Measurements from ENCODE around the gene RGS3.
A peak's percentile ranks its signal among the peaks of the same experiment; 100 is the strongest.
"Not testable (repeated sequence)": the region's sequence is repeated elsewhere in the genome, so short reads cannot be mapped to it uniquely, and the experiment has no call there.

Gene RGS3

DNA sequence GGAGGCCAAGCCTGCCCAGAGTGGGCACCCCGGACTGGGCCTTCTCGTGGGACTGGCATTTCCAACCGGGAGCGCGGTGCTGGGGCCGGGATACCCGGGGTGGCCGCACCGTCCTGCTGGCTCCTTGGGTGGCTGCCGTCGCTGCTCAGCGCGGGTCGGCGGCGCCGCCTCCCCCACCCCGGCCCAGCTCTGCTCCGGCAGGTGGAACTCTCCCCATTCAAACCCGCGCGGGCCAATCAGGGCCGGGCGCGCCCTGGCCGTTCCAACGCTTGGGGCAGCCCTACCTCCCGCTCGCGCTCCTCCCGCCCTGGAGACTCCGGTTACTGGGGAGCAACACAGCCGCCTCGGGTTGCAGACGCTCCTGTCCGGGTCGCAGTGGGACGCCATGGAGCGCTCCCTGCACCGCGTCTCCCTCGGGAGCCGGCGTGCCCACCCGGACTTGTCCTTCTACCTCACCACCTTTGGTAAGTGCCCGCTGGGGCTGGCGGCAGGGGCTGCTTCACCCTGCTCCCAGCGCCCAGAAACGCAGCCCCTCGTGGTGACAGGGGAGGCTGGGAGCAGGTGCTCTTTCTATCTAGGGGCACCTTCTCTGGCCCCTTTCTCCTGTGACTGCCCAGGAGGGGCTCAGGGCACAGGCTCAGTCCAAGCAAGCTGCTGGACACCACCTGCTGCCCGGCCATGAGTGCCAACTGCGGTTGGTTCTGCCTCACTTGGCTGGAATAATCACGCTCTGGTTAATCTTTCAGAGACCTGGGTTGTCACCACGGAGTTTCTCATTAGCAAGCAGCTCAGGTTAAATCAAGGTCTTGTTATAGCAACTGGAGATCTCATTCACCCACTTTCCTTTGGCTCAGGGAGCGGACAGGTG is at the start of gene RGS3:
Gene RGS3, plus strand, starts transcription at position 310 of the 868 bp plus-strand sequence. Its CDS starts 76 bp downstream, at position 386.
- DNase-seq: no peak

DNA sequence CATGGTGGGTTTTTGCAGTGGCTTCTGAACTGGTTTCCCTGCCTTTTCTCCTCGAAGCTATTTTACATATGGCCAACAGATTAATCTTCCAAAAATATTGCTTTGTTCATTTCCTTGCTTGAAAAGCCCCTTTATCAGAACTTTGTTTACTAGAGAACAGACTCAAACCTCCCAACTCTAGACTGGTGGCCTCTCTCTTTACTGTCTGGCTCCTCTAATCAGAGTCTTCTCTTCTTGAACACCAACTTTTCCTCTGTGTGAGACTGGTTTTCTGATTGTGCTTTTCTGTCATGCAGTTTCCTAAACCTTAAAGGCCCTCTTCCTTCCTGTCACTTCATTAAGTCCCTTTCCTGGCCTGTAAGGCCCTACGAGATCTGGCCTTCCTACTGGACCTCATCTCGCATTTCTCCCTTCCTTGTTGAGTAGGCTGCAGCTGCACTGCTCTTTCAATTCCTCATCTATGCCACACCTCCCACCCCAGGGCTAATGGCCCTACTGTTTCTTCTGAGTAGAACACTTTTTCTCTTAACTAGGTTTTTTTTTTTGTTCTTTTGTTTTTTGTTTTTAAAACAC is 47.3 kb upstream of the RGS3 start:
- DNase-seq: no peak

DNA sequence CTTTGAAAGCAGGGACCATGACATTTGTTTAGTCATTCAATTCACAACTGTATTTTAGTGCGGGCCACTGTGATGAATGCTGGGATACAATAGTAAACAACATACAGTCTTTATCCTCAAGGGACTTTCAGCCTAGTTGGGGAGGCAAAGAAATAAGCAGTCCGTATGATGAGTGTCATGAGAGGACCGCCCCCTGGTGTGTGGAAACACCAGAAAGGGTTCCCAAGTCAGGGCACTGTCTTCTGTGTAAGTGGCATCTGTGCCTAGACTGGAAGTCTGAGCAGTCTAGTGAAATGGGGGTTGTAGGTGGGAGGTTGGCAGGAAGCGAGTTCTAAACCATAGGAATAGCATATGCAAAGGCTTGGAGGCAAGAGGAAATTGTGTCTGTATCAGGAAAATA is 46.2 kb upstream of the RGS3 start:
- no peak for DNase-seq

DNA sequence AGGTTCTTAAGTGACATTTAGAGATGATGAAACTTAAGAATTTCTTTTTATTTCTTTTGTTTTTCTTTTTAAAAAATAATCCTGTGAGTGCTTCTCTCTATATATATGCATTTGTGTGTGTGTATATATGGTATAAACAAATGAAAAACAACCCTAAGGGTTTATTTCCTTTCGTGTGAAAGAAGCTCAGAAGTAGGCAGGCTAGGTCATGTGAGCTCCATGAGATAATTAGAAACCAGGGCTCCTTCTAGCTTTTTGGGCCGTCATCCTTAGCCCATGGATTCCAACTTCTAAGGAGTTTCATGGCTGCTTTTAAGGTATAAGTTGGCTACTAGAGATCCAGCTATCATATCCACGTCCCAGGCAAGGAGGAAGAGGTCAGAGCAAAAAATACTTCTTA is 41.8 kb upstream of the RGS3 start:
- no peak for DNase-seq

DNA sequence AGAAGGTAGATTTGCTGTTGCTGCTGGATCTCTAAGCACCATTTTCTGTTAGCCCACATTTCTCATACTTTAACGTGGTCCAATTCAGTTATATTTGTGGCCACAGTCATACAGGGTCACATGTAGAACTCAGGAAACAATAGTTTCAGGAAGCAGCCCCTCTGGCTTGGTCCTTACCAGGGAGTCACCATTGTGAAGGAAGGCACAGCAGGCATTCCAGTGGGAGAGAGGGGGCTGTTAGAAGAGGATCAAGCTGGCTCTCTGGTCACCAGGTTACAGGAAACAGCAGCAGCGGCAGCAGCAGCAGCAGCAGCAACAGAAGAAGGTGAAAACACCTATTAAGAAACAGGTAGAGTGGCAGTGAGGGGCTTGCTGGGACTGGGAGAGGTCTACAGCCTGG is 38.5 kb upstream of the RGS3 start:
- DNase-seq: no peak

DNA sequence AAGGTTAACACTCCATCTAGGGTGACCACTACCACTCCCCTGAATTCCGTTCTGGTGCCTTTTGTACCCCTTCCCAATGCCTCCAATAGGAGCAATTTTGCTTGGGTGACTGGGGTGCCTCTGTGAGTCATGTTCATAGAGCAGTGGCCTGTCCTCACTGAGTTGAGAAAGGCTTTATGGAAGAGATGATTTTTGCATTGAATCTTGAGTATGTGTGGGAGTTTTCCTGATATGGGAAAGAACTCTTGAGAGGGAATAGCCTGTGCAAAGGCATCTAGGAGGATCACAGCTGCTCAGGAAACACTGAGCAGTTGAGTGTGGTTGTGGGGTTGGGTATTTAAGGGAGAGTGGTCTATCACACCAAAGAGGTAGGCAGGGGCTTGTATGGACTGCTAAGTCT is 36.8 kb upstream of the RGS3 start:
- DNase-seq: no peak

DNA sequence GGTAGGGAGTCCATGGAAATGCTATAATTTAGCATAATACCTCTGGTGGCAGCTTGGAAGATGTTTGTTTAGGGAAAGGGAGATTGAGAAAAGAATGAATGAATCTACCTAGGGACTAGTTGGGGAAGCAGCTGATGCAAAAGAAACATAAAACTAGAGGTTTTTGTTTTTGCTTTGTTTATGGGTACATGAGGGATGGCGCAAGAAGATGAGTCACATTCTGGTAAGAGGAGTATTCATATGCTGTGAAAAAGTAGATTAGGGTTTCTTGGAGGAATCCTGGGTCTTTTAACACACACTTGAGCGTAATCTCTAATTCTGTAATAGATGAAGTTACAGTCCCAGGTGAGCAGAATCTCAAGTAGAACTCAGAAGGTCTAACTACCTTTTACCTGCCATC is 35.9 kb upstream of the RGS3 start:
- peak; percentile 5 for DNase-seq

DNA sequence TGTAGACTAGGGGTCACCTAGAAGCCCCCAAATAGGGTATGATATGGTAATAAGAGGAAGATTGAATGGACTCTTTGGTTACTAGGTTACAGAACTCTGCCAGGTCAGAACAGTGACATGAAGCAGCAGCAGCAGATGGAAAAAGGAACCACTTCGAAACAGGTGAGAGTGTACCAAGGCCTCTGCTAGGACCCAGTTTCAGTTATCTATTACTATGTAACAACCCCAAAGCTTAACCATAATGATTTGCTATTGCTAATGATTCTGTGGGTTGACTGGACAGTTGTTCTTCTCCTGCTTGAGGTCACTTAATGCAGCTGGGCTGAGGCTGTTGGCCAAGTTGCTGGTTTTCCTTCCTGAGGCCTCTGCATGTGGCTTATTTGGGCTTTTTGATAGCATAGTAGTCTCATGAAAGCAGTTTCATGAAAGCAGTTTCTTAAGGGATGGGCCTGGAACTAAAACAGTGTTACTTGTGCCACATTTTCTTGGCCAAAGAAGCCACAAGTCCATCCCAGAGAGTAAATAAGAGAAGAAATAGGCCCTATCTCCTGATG is 35.4 kb upstream of the RGS3 start:
- no peak for DNase-seq

DNA sequence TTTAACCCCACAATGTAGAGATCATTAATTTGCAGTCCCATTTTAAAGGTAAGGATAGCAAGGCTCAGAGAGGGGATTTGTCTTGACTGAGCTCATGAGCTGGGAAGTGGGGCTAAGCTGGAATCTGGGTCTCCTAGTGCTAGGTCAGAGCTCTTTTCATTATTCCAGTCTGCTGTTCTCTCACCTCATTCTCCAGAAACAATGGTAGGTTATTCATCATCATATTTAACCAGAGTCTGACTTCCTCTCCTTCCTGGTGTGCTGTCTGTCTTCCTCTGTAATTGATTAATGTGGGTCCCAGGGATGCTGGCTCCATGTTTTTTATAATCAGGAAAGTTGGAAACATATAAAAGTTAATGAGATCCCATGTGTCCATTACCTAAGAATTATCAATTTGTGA is 32.3 kb upstream of the RGS3 start:
- no peak for DNase-seq

DNA sequence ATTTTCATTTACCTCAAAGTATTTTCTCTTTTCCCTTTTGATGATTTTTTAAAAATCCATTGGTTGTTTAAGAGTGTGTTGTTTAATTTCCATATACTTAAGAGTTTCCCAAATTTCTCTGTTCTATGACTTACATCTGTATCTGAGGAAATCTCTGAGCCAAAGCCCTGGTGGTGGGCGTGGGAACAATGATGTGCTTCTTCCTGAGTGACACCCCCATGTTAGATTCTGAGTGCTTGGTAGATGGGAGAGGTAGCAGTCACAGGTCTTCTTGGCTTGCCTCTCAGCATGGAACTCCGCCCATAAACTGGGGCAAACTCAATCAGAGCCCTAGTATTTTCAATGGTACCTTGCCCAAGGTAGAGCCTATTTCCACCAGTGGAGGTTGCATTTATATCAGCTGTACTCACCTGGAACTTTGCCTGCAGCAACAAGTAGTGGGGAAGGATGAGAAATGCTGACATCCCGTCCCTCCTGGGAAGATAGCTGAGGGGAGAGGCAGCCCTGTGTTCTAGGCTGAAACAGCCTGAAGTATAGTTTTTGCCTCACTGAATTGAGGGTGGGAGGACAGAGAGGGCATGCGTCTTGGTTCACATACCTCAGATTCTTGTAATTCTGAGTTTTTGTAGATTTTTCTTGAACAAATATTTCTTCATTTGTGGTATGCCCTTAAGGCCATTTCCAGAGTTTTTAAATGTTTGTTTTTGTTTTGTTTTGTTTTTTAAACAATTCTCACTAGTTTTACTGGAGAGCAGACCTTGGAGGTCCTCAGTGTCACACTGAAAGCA is 26.6 kb upstream of the RGS3 start:
- no peak for DNase-seq

DNA sequence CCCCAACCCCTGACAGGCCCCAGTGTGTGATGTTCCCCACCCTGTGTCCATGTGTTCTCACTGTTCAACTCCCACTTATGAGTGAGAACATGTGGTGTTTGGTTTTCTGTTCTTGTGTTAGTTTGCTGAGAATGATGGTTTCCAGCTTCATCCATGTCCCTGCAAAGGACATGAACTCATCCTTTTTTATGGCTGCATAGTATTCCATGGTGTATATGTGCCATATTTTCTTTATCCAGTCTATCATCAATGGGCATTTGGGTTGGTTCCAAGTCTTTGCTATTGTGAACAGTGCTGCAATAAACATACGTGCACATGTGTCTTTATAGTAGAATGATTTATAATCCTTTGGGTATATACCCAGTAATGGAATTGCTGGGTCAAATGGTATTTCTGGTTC is 25.8 kb upstream of the RGS3 start:
- DNase-seq: not testable (repeated sequence)

DNA sequence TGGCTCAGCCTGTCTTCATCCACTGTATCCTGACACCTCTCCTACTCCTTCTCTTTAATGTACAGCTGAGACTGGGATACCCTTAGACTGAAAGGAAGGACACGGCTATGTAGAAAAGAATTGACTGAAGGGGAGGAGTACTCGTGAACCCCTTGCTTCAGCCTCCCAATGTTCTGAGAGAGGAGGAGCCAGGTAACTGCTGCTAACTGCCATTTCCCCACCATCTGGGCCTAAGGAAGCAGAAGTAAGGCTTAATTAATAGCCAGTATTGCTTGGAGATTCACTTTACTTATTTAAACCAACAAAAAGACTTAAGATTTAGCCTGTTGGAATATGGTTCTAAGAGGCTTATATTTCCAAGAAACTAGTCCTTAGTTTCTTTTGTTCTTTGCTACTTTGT is 18.8 kb upstream of the RGS3 start:
- DNase-seq: no peak

DNA sequence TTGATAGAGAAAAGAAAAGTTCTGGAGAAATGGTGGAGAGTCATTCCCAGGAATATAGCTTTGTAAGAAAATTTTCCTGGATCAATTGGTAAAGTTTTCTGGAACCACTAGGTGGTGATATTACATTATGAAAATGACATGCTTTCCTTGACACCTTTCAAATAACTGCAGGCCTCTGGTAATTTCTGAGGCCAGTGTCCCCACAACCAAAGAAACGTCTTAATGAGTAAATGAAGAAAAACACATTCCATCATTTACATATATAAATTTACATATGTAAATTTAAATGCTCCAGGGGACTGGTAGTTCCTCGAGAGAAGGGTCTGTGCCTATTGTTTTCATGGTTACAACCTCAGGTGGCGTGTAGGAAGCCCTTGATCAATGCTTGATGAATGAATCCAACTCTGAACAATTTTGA is 17.2 kb upstream of the RGS3 start:
- DNase-seq: peak; percentile 64

DNA sequence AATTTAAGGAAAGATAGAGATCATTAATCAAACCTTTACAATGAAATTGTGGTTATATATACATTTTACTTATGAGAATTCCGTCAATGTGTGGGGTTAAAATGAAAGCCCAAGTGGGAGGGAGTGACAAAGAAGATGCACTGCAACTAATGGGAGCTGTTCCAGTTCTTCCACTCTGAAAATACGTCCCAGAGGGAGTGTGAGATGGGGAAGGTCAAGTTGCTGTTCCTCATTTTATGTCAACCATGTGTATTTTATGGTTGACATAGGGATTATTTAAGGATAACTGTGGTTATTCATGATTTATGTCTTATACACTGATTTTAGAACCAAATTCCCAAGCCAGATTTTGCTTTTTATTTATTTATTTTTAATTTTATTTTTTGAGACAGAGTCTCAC is 14.2 kb upstream of the RGS3 start:
- no peak for DNase-seq

DNA sequence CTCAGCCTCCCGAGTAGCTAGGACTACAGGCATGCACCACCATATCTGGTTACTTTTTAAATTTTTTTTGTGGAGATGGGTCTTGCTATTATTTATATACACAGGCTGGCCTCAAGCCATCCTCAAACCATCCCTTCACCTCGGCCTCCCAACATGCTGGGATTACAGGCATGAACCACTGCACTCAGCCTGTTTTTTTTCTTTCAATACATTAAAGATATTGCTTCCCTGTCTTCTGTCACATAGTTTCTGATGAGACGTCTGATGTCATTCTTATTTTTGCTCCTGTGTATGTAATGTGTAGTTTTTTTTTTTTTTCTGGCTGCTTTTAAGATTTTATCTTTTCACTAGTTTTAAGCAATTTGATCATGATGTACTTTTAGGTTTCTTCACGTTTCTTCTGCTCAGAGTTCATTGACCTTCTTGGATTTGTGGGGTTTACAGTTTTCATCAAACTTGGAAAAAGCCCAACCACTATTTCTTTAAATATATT is 11.4 kb upstream of the RGS3 start:
- DNase-seq: peak; percentile 5

DNA sequence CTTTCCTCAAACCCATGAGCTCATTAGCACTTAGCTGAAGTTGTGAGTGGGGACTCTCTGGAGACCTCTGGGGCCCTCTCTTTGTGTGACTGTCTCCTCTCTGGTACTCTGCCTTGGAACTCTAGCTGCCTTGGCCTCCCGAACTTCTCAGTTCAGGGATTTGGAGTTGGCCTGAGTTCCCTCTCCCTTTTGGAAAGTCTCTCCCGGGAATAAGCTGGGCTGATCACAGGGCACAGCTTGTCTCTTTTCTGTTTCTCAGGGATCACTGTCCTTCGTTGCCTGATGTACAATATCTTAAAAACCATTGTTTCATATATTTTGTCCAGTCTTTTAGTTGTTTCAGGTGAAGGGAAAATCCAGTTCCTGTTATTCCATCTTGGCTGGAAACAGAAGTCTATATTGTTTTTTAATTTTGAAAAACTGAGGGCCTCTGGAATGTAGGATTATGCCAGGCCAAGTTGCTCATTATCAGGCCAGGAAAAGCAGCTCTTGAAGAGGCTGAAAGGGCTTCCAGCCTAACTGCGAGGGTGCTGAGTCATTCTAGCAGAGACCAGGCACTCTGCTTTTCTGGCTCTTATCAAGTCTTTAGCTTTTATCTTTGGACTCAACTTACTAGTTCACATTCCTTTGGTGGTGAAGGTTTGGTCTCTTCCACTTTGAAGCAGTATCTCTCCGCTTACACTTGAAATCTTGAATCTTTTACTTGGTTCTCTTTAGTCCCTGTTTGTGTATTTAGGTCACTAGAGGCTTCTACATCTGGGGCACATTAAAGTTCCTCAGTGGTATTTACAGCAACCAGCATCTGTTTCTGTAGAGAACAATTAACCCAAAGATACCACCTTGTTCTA is 8.4 kb upstream of the RGS3 start:
- peak; percentile 93 for DNase-seq

DNA sequence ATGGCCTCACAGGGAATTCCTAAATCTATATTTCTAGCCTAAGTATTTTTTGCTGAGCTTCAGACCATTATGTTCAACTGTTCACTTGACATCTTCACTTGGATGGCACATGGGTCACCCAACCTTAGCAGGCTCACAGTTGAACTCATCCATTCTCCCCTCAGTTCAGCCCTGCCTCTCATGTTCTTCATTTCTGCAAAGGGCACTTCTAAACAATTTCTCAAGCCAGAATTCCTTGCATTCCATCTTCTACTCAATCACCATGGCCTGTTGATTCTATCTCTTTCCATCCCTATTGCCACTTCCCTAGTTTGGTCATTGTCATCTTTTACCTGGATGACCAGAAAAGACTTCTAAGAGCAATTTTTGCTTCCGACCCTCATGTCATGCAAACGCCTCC is 7.3 kb upstream of the RGS3 start:
- no peak for DNase-seq

DNA sequence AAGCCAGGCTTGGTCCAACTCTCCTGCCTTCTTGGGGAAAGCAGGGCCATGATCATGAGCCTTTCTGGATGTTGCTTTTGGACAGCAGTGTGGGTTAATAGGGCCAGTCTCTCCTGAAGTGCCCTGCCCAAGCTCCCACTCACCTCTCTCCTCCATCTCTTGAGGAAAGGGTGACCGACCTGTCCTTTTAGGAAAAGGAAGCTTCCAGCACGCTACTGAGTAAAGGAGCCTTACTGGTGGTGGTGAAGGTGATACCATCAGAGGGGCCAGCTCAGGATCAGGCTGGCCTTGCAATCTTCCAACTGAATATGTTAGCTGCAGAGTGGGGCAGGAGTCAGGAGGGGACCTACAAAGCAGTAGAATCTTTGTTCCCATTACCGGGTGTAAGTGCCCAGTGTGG is 2.2 kb upstream of the RGS3 start:
- no peak for DNase-seq

DNA sequence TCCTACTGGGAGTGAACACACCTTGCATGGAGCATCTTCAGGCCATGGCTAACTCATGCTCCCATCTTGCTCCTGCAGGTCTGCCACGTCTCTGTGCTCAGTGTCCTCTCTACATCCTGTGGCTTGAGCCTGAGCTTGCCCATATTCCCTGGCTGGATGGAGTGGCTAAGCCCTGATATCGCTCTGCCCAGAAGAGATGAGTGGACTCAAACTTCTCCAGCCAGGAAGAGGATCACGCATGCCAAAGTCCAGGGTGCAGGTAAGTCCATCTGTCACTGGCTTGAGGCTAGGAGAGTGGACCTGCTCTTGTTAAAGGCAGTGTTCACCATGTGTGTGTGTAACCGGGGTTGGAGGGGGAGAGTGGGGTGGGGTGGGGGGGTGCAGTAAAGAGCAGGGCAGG is 1.6 kb upstream of the RGS3 start:
- no peak for DNase-seq

DNA sequence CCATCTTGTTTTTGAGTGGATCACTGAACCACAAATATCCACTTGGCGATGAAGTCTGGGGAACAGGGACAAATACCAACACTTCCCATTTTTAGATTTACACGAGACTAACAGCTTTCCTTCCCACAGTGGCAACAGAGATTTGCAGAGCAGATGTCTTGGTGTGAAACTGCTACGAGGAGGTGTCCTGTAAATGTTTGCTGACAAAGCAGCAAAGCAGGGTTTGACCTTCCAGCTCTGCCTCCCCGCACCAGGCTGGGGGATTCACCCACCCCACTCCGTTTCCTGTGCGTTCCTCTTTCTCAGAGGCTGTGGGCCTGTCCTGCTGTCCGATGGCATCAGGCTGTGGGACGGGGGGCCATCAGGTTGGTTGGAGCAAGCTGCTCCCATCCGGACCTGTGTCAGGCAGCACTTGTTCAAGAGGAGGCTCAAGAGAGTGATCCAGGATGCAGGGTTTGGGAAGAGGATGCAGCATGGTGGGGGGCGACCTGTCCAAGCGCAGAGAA is 693 bp upstream of the RGS3 start:
- no peak for DNase-seq

DNA sequence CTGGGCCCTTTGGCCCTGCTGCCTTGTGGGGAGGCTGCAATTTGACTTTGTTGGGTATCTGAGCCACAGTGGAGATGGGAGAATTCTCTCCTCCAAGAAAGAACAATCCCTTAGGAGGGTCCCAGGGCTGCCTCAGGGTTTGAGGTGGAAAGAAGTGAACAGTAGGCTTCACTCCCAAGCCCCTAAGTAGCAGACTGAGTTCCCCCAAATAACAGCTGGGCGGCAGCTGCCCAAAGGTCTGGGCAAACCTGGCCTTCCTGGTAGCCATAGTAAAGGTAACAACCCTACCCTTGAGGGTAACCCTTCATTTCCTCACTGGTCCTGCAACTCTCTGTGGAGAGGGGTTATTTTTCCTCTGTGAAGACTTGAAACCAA is 746 bp downstream of the RGS3 start:
- DNase-seq: no peak

DNA sequence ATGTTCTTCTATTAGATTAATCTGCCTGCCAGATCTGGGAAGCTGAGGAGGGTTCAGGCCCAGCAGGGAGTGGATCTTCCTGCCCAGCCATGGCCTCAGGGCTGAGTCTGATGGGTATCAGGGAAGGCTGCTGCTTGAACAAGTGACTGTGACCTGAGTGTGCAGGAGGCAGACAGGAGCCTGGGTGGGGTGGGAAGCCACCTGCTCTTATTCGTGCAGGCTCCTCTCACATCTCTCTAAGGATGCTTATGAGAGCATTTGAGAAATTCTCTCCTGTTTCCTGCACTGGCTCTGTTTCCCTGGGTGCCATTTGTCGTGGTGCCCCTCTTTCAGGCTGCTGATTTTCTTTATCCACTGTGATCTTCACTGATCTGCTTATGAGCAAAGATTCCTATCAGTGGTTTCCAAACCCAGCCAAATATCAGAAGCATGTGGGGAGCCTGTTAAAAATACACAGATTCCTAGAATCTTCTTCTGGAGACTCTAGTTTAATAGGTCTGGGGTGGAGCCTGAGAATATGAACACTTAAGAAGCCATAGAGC is 2.1 kb downstream of the RGS3 start:
- DNase-seq: no peak
